NCI-H82 (cell line): ENCODE results near the gene TNIK.
"Not testable (repeated sequence)": the region's sequence is repeated elsewhere in the genome, so short reads cannot be mapped to it uniquely, and the experiment has no call there.

Experiments used
- DNase-seq: peaks from one replicate; lab custom pipeline; 2025; lab: John Stamatoyannopoulos, UW

TNIK gene

DNA sequence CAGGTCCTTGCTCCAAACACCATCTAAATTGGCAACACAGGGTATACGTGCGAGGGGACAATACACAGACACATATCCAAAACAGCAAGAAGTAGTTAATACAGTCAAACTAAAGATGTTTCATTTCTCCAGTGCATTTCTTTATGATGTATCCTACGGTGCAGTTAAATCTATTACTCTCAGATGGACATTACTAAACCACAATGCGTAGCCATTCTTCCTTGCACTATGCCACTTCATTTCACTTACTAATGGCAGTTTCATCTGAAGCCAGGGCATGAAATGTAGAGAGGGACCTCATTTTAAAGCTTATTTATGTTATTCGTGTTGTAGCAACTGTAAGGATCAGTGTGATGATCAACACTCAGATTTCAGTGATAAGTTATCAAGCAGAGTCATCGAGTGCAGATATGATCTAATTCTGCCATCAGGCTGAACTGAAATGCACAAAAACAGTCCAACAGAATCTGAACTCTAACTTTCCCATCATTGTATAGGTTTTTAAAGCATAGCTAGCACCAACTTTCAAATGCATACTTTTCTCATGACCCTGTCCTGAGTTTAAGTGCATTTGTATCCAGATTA lies 14.5 kb downstream of the TNIK start:
- no peak for DNase-seq

DNA sequence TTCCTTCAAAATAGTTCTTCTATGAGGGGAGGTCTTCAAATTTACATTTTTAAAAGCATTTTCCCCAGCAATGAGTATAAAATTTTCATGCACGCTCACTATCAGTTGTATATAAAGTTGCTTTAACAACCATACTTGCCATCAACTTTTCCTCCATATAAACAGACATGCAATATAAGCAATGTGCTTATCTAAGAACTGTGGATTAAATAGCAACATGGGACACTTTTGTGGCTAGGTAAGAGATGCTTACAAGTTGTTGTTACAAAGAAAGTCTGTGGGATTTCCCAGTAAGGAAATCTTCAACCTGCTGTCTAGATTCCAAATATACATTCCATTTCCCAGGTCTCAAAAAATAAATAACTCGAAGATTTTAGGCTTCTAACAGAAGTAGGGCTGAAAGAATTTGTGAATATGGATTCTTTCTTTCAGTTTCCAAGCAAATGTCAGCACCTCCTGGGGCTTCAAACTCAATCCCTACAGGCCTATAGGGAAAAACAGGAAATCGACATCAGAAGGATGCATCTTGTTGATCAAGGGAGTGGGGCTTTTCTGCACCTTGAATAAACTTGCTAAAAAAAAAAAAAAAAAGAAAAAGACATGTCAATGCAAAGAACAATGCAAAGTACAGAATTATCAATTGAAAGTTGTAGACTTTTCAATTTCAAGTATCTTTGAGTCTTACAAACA lies 16.1 kb downstream of the TNIK start:
- DNase-seq: no peak

DNA sequence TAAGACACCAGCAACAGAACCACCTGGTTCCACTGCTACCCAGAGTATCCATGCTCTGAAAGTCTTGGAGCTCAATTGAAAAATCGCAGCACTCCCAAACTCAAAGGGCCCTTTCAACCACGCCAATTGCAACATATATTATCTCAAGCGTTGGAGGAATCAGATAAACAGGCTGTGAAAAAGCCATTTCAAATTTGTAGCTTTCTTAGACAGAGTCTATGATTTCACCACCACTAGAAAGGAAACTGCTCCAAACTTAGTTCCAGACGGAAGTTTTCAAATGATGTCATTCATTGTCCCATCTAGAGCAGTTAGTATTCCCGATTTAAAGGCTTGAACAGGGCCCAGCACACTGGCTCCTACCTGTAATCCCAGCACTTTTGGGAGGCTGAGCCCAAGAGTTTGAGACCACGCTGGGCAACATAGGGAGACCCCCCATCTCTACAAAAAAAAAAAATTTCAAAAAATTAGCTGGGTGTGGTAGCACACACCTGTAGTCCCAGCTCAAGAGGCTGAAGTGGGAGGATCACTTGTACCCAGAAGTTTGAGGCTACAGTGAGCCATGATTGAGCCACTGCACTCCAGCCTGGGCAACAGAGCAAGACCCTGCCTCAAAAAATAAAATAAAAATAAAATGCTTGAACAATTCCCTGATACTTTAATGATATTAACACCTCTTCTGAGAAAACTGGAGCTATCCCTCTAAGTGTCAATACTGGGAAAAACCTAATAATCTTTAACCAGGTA lies 16.8 kb downstream of the TNIK start:
- DNase-seq: no peak

GRCh38 chr3:171442184-171442583 lies 18.0 kb downstream of the TNIK start:
- no peak for DNase-seq

- DNase-seq: no peak
These were observed 18.8 kb downstream of the TNIK start for GRCh38 chr3:171441381-171441780.

GRCh38 chr3:171439996-171440395 lies 20.2 kb downstream of the TNIK start:
- no peak for DNase-seq

DNA sequence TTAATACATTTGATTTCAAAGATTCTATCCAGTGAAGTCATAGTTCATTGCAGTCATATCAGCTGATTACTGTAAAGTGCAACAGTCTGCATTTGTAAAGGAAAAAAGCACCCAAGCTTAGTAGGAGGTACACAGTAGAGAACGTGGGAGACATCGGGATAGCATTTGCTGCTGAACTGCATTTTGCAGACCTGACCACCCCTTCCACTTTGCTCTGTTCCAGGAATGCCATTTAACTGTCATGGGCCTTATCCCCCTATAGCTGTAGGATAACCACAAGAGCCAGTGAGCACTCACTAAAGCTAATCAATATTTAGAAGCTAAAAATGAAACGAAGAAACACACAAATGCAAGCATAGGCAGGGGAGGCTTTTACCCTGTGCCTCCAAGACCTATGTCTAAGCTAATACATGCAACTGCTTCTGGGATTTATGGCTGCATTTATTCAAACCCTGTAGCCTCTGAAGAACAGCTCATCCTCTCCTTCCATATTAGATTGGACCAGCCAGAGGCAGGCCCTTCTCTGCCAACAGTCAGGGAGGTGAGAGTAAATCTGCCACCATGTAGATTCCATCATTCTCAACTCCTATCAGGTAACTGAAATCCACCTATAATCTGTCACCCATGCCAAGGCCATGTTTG lies 23.0 kb downstream of the TNIK start:
- DNase-seq: no peak

- DNase-seq: no peak
These were observed 23.8 kb downstream of the TNIK start for GRCh38 chr3:171436380-171436779.

DNA sequence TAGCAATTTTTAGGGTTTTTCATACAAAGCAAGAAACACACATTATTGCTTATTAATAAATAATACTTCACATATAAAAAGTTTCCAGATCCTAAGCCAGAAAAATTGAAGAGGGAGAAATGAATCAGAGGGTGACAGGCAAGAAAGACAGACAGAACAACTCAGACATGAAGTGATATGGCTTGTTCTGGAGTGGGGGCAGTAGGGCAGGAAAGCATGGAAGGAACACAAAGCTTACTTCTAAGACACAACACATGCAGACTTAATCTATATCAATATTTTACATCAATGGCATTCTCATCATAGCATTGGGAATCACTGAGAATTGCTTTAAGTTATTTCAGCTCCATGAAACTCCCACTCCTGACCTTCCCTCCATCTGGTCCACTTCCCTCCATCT lies 24.4 kb downstream of the TNIK start:
- no peak for DNase-seq

GRCh38 chr3:171435143-171435542 lies 25.1 kb downstream of the TNIK start:
- DNase-seq: no peak

DNA sequence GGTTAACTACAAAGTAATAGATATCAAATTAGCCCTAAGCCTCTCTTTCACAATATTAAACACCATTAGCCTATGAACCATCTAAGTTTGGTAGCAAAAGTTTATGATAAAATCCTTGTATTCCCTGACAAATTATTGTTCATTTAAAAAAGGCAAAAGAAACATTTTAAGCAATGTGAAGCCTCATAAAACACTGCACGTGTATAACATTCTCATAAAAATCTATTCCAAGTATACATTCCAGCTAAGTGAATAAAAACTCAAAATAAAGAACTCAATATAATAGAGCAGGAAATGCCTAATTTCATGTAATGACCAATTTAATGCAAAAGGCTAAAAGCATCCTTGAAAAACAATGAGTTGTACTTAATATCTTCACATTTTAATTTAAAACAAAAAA lies 27.7 kb downstream of the TNIK start:
- no peak for DNase-seq

DNA sequence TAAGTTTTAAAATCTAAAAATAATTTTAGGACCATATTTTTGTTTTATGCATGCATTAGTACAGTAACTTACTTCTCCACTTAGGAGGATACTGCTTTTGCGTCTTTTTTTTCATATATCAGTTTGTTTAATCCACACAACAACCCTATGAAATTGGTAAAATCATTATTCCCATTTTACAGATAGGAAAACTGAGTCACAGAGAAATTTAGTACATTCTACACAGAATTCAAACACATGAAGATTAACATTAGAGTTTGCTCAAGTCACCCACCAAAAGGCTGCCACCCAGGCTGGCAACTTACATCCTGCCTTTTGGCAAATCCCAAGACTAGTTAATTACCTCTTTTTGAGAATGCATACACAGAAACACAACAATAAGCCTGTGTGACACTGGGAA lies 28.7 kb downstream of the TNIK start:
- DNase-seq: no peak

DNA sequence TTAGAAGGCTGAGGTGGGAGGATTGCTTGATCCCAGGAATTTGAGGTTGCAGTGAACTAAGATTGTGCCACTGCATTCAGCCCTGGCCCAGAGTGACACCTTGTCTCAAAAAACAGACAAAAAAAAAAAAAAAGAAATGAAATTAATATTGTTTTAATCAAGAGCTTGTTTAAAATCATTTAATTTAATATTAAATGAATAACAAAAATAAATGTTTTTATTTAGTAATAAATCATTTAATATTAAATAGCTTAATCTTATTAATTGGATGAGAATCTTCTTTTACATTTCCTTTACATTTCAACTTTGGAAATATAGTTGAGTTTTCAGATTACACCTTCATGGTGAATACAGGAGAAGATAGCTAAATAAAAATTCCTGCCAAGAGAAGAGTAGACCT lies 29.7 kb downstream of the TNIK start:
- no peak for DNase-seq

GRCh38 chr3:171429635-171430034 lies 30.6 kb downstream of the TNIK start:
- no peak for DNase-seq

DNA sequence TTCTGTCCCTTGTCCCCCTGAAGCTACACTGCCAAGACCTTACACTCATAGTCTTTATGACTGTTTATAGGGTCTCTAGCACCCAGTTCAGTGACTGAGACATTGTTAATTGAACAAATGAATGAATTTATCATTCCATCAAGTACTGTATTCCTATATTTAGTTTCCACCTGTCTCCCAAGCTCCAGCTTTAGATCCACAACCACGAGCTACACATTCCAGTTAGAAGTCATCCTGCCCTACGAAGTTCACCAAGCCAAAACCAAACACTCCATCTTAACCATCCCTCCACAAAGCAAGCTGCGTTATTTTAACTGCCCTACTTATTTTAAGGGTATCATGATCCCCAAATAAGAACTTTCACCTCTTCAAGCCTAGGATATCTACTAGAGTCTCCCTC lies 31.3 kb downstream of the TNIK start:
- DNase-seq: no peak

DNA sequence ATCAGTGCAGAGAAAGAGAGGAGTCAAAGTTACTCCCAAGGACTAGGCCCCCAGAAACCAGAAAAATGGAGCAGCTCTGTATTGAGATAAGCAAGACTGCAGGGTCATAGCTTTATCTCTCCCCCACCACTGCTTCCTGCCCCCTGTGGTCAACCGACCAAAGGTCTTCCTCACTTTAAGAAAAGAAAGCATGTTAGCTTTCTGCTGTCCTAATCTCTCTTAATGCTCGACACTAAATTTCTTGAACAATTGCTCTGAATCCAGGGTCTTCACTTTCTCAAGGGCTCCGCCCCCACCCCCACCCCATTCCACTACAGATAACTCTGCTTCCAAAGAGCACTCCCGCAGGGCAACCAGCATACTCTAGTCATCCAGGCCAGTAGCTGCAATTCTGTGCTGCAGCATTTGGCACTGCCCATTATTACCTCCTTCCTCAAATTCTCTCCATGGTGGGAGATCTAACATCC lies 31.9 kb downstream of the TNIK start:
- no peak for DNase-seq

- no peak for DNase-seq
These were observed 32.4 kb downstream of the TNIK start for GRCh38 chr3:171427771-171428320.

DNA sequence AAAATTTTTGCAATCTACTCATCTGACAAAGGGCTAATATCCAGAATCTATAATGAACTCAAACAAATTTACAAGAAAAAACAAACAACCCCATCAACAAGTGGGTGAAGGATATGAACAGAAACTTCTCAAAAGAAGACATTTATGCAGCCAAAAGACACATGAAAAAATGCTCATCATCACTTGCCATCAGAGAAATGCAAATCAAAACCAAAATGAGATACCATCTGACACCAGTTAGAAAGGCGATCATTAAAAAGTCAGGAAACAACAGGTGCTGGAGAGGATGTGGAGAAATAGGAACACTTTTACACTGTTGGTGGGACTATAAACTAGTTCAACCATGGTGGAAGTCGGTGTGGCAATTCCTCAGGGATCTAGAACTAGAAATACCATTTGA lies 36.1 kb downstream of the TNIK start:
- not testable (repeated sequence) for DNase-seq

GRCh38 chr3:171422855-171423254 lies 37.4 kb downstream of the TNIK start:
- DNase-seq: not testable (repeated sequence)

GRCh38 chr3:171420667-171421066 lies 39.5 kb downstream of the TNIK start:
- DNase-seq: no peak

GRCh38 chr3:171419457-171419856 lies 40.7 kb downstream of the TNIK start:
- no peak for DNase-seq

GRCh38 chr3:171417813-171418212 lies 42.4 kb downstream of the TNIK start:
- no peak for DNase-seq
